SK-N-DZ (cell line): ENCODE measurements around the gene DNASE1L3.
"Not testable (repeated sequence)": the region's sequence is repeated elsewhere in the genome, so short reads cannot be mapped to it uniquely, and the experiment has no call there.

Experiments used
- DNase-seq: peaks from one replicate; pipeline ENCODE4 v3.0.0-alpha.2; 2015; ENCODE audit warnings: low spot score

The DNASE1L3 gene

GRCh38 chr3:58201451-58201850 is 9.3 kb downstream of the DNASE1L3 start:
- not testable (repeated sequence) for DNase-seq

GRCh38 chr3:58200846-58201355 is 9.9 kb downstream of the DNASE1L3 start:
- DNase-seq, result no peak

DNA sequence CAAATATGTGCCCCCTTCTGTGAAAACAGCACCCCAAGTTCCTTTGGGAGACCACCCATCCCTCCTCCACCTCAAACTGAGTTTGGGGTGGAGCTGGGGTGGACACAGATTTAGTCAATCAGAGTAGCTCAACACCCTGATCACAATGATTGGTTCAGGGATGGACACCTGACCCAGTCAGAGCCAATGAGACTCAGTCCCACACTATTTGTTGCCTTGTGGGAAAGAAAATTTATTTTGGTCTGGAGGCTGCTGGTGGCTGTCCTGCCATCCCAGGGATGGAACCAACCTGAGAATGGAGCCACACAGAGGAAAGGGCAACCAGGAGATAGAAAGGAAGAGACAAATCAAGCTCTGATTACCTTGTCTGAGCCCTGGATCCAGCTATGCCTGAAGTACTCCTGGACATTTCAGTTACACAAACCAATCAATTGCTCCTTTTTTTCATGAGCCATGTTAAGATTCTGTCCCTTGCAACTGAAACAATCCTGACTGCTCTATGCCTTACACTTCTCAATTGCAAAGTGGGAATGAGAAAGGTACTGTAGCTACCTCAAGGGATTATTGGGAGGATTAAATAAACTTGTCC is 10.6 kb downstream of the DNASE1L3 start:
- DNase-seq, result no peak

- DNase-seq, result no peak
These were observed 12.0 kb downstream of the DNASE1L3 start for GRCh38 chr3:58198804-58199203.

- DNase-seq, result no peak
These were observed 12.4 kb downstream of the DNASE1L3 start for GRCh38 chr3:58198362-58198761.

GRCh38 chr3:58197588-58197987 is 13.2 kb downstream of the DNASE1L3 start:
- no peak for DNase-seq

DNA sequence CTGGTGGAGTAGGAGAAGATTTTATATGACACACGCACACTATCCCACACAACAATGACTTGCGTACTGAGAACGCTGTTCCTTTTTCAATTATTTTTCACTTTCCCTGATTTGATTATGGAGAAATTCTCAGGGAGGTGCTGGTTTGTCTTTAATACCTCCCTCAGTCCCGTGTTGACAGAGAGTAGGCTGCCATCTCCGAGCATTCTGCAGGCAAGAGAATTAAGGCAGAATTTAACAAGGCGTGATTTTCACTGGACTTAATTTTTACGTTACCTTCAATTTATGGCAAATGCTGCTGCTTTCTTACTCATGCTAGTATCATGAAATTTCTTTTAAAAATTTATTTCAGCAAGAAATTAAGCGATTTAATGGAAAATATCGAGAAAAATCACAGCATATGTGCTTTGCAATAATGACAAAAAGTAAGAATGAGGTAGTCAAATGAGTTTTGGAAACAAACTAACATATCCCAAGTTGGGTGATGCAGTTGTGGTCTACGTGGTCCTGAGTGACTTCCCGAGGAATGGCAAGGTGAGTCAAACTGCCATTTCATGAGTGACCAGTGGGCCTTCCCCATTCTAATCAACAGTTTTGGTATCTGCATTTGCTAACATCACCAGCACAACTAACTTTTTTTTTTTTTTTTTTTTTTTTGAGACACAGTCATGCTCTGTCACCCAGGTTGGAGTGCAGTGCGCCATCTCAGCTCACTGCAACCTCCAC is 16.9 kb downstream of the DNASE1L3 start:
- DNase-seq, result no peak

GRCh38 chr3:58192069-58192468 is 18.7 kb downstream of the DNASE1L3 start:
- DNase-seq, result no peak

GRCh38 chr3:58191361-58191991 is 19.3 kb downstream of the DNASE1L3 start:
- no peak for DNase-seq

- no peak for DNase-seq
These were observed 19.9 kb downstream of the DNASE1L3 start for GRCh38 chr3:58190882-58191281.

DNA sequence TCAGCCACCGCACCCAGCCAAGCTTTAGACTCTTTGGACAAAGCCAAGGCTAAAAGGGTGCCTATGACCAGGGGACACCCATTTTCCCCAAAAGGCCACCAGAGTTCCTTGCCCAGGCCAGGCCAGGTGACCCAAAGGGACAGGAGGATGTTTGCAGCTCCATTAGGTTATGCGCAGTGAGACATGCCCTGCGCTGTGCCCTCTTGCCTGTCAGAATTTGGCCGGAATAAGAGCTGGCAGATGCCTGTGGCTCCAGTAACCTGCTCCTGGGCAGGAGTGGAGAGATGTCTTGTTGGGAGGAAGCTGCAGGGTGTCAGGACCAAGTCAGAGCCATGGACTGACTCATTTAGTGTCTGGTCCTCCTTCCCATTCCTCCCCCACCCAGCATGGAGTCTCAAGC is 20.5 kb downstream of the DNASE1L3 start:
- no peak for DNase-seq

- no peak for DNase-seq
These were observed 21.1 kb downstream of the DNASE1L3 start for GRCh38 chr3:58189691-58190090.

DNA sequence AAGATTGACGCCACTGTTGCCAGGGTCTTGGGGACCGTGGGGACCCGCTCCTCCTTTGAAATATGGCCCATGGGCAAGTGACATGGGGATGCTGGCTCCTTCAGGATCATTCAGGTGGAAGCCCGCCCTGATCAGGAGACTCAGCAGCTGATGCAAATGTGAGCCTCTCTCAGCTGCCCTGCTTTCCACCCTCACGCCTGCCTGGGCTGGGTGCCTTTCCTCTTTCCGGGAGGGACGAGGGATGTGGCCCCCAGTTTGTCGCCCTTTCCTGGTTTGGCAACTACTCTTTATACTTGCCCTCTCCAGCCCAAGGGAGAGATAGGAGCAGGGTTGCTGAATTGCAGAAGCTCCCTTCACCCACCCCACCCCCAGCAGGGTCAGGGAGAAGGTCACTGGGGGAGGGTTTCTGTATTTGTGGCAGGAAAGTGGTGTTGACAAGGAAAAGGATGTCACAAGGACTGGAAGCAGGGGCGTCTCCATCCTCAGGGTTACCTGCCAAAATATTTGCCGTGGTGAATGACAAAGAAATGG is 21.8 kb downstream of the DNASE1L3 start:
- DNase-seq, result no peak

DNA sequence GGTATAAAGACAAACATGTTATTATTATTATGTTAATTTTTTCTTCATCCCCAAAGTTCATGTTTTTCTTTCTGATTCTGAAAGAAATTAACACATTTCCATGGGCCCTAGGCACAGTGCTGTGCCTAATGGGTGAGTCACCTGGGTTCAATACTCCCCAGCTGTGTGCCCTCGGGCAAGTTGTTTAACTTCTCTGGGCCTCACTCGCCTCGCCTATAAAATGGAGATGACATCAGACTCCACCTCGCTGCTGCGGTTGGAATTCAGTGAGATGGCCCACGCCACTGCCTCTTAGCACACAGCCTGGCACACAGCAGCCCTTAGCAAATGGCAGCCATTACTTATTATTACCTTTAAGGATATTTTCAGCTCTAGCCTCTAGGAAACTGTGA is 22.6 kb downstream of the DNASE1L3 start:
- DNase-seq, result no peak

DNA sequence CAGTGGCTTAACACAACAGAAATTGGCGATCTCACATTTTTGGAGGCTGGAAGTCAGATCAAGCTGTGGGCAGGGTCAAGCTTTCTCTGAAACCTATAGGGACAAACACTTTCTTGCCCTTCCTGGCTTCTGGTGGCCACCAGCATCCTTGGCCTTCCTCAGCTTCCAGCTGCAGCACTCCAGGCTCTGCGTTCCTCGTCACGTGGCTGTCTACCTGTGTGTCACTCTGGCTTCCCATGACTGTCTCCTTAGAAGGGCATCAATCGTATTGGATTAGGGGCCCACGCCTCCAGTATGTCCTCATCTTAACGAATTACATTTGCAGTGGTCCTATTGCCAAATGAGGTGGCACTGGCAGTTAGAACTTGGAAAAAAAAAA is 25.8 kb downstream of the DNASE1L3 start:
- DNase-seq, result no peak

DNA sequence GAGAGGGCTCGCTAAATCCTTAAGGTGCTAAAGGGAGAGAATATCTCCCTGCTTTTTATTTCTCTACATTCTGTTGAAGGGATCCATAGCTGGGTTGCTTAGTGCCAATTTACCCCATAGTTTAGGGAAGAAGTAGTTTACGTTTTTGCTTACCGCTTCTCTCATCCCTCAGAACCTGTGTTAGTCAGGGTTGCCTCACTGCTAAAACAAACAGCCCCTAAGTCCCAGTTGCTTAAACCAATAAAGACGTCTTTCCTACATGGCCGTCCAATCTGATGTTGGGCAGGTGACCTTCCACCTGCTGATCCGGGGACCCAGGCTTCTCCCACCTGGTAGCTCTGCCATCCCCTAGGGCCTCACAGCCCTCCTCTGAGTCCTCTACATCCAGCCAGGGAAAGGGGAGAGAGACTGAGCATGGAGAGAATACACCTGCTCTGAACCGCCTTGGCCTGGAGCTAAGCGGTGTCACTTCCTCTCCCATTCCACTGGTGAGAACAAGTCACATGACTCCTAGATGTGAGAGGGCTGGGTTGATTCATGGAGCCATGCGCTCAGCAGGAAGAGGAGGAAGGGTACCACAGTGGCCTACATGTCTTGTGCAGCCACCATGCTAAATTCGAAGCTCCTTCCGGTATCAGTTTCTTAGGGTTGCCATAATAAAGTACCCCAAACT is 26.3 kb downstream of the DNASE1L3 start:
- DNase-seq, result no peak

DNA sequence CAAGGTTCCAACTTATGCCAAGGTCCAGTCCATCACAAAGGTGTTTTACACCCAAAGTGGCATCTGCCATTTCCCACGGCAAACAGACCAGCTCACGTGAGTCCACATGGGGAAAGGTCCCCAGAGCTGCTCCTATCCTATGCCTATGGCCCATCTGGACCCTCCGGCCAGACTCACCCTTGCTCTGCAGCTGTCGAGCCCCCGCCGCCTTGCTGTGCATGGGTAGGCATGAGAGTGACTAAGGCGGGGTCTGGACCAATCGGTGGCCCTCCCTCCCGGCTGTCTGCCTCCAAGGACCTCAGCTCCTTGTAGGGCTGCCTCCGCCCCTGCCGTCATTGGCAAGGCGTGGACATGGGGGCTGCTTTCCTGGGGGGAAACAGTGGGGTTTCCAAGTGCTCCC is 26.9 kb downstream of the DNASE1L3 start:
- DNase-seq, result no peak

- no peak for DNase-seq
These were observed 27.6 kb downstream of the DNASE1L3 start for GRCh38 chr3:58183221-58183620.

DNA sequence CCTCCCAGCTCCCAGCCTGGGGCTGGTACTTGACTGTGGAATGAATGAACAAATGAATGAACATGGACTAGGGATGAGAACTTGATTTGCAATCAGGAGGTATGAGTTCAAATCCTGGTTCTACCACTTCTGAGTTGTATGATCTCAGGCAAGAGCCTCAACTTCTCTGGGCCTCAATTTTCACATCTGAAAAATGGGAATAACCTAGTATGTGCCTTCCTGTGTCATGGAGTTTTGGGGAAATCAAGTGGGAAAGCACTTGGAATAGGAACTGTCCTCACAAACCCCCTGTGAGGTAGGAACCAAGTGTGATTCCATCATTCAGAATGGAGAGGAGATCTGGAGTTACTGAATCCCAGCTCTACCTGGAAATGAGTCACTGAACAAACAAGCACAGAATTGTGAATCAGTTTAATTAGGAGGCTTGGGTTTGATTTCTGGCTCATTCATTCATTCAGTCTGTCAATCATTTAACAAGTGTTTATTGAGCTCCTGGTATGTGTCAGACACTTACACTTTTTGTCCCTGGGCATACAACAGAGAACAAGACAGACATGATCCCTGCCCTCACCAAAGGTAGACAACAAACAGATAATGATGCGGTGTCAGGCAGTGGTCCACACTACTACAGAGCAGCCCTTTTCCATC is 29.7 kb downstream of the DNASE1L3 start:
- DNase-seq, result no peak

DNA sequence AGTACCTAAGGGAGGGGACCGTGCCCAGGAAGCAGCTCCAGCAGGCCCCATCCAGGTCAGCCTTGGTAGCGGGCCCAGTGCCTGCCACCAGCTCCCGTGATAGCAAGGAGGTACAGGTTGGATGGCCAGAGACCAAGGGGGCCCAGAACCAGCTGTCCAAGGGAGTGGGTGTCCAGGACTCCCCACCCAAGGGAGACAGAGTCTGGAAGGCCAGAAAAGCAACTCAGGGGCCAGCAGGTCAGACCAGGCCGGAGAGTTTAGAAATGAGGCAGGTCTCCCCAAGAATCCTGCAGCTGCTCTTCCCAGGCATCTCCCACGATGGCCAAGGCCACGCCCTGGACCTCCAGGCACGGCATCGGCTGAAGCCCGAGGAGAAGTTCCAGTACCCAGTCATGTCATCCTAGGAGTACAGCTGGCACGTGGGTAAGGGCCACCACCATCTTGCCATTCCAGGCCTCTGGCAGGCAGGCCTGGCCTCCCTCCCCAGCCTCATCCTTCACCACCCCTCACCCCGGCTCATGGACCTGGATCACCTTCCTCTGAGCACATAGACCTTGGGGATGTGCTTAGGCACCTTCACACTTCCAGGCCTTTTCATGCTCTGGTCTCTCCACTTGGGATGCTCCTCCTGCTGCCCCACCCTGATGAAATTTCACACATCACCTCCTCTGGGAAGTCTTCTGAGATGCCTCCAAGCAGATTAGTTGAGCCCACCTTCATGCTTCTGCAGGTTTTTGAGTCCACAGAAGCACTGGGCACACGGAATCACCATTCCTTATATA is 30.5 kb downstream of the DNASE1L3 start:
- DNase-seq, result no peak
